ENCODE data around the gene MME.

DNA sequence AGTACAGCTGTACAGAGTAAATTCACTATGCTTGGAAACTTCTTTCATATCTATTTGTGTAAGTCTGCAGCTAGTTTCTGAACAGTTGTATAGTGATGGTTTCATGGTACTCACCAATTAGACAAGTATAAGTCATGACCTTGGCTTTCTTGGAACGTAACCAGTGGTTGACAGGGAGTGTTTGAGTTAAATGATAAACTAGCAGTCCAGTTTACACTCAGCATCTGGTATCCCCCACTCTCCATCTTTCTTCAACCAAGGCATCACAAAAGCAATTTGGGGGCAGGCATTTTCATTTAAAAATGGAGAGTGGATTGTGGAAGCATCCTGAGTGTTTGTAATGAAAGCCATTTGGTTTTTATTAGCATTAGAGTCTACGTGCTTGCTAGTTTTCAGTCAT lies 26.0 kb downstream of the MME start:
- TF ChIP-seq, protein P1, sequence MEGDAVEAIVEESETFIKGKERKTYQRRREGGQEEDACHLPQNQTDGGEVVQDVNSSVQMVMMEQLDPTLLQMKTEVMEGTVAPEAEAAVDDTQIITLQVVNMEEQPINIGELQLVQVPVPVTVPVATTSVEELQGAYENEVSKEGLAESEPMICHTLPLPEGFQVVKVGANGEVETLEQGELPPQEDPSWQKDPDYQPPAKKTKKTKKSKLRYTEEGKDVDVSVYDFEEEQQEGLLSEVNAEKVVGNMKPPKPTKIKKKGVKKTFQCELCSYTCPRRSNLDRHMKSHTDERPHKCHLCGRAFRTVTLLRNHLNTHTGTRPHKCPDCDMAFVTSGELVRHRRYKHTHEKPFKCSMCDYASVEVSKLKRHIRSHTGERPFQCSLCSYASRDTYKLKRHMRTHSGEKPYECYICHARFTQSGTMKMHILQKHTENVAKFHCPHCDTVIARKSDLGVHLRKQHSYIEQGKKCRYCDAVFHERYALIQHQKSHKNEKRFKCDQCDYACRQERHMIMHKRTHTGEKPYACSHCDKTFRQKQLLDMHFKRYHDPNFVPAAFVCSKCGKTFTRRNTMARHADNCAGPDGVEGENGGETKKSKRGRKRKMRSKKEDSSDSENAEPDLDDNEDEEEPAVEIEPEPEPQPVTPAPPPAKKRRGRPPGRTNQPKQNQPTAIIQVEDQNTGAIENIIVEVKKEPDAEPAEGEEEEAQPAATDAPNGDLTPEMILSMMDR (IDR thresholded peaks at IDR 0.05) = no peak
- no peak for TF ChIP-seq POLR2A (IDR thresholded peaks at IDR 0.05)
